Hematopoietic multipotent progenitor cell treated with erythropoietin and hydrocortisone succinate and interleukin-3 and kit ligand, for 17 days (in vitro differentiated cells): Measurements from ENCODE around the gene FYB1.
A peak's percentile ranks its signal among the peaks of the same experiment; 100 is the strongest.

Source experiments
- DNase-seq: peaks from one replicate; pipeline ENCODE4 v3.0.0-alpha.2; 2015; ENCODE audit warnings: low spot score

Gene FYB1

DNA sequence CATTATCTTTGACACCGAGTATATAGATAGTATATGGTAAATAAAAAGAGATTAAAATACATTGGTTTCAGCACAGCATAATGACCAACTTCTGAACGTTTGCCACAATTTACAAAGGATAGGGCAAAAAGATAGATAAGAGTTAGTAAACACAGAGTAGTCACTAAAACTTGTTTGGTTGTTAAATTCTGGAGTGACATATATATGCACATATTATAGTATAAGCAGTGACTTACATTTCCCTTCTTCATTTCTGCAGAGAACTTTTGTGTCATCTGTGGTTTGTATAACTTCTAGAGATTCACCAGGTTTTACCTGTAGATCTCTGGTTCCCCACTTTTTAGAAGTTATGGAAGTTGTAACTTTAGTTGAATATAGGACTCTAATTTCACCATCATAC lies 100.7 kb downstream of the FYB1 start:
- DNase-seq, result peak; percentile 12

DNA sequence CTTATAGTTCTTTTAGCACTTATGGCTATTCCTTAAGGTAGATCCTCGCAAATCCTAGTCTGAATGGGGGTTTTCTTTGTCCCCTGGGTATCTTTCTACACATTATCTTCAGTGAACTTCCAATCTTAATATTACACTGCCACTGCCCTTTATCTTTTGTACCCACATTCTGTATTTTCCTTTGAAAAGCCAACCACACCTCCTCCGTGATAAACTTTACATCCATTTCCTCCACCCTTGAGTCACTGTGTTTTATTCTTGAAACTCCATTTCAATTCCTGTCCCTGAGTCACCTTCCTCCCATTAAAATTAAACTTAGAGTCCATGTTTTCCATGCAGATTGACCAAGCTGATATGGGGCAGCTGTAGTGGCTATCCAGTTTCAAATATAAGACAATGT lies 102.0 kb downstream of the FYB1 start:
- peak; percentile 23 for DNase-seq

DNA sequence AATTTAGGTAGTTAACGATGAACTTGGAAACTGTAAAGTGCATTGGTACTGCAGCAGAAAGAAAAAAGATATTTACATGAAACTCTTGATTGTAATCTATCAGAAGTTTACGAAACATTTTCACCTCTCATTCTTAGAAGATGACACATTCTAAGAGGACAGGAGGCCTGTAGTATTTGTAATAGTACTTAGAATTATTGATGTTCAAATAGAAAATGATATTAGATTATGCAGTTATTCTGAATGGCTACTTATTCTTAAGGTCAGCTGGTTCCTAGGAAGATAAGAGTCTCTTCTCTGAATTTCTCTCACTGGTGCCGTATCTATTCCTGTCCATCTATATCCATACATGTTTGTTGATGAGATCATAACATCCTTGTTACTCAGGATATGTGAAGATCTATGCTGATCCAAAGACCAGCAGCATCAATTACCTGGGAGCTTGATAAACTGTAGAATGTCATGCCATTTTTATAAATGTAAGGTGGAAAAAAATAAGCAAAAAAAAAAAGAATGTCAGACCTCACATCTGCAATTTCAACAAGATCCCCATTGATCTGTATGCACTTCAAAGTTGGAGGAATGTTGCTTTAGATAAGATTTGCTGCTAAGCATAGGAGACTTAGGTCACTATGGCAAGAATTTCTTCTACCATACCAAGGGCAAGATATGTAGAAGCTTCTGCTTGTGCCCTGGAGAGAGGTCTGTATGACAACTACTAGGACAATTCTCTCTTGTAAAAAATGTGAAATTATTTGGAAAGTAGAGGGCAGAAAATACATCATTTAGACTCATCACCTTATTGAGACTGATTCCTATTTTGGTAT lies 102.8 kb downstream of the FYB1 start:
- peak; percentile 9 for DNase-seq

DNA sequence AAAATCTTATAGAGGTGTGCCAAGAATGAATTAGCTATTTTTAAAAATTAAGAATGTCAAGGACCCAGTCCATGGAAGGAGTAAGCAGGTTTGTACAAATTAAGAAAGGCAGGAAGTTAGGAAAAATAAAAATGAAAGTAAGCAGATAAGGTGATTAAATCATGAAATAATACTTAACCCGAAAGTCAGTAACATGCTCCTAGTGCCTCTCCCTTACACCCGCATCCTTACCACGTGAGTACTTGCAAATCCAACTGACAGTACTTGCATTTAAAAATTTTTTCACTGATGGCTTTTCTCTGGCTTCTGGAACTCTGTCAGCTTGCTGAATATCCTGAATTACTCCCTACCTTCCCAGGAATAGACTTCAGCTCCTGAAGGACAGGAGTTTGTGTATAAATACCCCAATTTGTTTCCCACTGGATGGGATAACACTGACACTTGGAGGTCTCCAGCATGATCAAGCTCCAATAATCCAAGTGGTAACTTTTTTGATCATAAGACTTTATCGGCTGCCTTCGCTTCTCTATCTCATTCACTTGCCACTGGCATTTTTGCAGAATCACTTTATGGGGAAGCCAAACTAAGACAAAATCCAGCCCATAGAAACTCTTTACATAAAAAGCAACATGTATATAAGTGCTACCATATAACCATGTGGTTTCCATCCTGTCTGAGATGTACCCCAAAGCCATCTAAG lies 103.6 kb downstream of the FYB1 start:
- DNase-seq, result no peak

DNA sequence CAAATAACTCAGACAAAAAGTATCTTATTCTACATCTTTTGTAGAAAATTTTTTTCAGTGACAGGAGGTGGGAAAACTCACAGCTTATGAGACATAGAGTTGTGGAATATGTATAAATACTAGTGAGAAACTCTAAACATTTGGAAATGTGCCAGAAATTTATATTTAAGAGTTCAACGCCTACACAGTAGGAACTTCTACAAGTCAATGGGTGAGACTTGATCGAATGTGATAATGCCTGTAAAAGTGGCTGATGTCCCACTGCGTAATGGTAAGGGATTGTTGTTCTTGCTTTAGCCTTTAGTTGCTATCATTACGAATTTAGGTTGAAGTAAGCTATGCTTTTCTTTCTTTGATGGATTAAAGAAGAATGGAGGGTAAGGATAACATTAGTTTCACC lies 105.2 kb downstream of the FYB1 start:
- DNase-seq, result no peak

DNA sequence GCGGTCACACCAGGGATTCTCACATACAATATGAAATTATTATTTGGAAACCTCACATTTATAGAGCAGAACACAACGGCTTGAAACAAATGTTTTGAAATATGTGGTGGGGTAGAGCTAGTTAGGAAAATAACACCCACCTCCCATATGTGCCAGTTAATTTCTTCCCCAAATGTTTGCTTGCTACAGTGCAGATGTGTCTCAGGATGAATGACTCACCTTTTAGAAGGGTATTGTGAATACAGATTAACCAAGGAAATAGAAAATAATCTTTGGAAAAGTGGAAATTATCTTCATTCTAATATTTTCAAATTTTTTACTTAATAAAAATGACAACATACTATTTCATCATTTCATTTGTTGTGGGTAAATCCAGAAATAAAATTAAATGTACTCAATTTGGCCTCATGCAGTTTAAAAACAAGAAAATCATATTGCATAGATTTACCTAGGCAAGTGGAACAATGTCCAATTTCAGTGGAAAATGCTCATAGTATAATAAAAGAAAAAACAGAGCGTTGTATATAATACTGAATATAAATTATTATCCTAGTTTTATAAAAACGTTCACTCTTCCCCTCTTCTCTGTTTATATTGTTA lies 105.9 kb downstream of the FYB1 start:
- no peak for DNase-seq

DNA sequence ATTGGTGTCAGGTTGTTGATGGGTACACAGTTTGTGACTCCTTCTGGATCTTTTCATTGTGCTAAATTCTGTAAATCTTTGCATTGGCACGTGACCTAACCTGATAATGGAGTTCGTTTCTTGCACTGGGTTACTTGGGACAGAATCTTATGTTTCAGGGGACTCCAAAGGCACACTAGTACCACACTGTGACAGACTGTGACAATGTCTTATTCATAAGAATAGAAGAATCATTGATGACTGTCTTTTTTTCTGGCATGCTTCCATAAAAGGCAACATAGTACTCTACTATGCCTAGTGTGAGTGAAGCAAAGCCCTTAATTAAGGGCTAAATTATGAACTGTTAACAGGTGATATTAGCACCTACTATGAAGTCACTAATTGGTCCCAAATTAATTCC lies 109.8 kb downstream of the FYB1 start:
- no peak for DNase-seq

DNA sequence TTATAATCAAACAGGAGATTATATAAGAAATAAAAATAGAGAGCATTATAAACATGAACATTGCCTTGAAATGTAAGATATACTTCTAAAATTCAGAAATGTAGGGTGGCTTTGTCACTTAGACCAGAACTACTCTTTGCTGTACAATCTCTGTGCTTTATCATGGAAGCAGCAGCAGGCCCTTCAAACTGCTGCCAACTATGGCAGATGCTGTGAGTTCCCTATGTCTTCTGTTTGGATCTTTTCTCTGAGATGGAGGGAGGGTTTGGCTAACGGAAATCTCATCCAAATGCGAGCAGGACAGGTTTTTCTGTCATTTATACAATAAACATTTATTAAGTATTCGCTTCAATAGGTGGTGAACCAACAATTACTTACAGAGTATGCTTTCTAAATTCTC lies 110.4 kb downstream of the FYB1 start:
- DNase-seq, result no peak

DNA sequence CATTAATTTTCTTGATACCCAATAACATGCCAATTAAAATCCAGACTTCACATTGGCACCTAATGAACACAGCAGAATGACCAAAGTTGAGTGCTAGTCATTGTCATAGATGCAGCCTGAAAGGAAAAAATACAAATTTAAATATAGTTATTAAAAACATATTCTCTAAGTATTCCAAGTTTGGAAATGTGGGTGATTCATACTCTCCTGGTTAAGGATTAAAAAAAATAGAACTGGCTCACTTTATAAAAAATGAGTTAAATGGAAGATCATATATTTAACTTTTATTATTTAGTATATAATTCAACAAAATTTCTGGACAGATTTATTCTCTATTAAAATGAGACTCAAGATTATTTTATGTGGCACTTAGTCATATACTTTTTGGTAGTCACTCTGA lies 112.0 kb downstream of the FYB1 start:
- DNase-seq, result no peak

DNA sequence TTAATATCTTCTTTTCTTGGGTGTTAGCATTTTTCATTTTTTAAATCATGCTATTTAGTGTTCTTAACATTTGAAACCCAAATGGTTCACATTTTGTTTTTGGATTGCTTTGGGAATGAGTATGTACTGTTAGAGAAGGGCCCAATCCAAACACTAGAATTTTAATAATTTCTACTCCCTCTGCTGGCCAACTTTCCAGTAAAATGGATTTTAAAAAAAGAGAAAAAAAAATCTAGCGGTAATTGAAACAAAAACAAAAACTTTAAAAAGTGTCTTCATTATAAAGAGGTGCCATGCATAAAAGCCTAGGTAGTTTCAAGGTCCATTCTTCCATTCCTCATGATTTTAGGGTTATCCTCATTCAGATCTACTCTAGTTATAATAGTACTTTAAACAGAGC lies 113.0 kb downstream of the FYB1 start:
- no peak for DNase-seq

DNA sequence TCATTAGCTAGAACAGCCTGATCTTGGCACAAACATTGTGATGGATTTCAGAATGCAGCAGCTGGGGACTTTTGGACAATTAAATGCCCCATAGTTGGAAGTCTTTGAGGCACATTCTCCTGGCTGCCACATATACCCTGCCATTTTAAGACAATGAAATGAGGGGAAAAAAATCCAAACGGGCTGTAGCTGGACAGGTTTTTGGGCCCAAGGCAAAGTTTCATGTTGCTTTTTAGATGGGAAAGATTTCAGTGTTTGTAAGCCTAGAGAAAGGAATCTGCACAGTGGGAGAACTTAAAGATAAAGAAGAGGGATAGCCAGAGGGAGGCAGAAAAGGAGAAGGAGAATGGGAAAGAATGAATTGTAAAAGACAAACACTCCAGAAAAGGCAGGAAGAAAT lies 115.1 kb downstream of the FYB1 start:
- no peak for DNase-seq

DNA sequence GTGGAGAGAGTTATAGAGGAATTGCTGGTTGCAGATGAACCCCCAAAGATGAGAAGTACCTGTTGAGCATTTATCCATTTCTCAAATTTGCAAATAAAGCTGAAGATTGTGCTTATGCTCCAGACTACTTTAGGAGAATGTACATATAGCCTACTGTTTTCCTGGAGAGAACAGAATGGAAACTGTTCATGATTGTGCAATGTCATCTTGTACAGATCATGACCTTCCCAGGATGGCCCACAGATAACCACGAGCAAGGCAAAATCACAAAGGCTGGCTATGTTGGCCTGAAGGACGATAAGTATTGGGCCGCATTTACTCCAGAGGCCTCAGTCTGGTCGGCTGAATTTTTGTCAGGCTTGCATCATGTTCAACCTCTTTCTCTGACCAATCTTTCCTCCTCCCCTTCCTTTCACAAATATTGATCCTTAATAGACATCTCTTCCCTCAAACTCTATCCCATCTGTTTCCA lies 116.6 kb downstream of the FYB1 start:
- DNase-seq, result no peak

DNA sequence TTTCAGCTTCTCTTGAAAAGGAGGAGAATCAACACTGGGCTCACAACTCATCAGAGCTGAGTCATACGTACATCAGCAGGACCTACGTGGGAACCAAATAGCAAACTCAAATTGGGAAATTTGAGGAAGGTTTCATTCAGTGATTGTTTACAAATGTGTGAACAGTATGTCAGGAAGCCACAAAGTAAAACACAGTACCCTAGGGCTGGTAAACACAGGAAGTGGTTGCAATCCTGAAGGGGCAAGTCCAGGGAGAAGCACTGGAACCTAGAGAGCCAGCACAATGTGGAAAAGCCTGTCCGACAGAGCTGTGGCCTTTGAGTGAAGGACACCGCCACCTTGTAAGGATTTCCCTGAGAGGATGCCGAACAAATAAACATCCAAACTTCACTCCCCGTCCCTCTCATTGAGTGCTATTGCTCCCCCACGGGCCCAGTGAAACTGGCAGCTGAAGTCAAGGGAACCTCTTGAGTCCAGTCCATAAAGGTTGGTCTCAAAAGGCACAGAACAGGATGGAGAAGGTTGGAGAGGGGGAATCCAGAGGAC lies 118.4 kb downstream of the FYB1 start:
- DNase-seq, result no peak

DNA sequence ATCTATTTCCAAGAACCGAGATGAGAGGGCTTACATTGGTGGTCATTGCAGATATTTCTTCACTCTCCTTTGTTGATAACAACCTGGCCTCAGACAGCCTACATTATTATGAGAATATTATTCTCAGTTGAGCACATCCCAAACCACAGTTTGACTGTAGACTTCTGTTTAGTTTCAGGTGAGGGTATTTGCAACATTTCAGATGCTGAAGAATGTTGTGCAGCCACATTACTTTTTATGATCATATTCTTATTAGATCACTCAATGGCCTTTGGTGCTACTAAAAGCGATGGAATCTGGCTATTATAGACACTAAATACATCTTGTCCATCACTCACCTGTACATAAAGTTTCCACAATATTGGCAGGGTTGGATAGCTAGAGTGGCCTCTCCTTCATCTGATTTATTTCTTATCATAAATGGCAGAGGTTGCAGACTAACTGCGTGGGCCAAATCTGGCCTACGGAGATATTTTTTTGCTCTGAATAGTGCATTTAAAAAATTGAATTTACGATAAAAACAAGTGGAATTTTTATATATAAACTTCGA lies 119.0 kb downstream of the FYB1 start:
- no peak for DNase-seq

DNA sequence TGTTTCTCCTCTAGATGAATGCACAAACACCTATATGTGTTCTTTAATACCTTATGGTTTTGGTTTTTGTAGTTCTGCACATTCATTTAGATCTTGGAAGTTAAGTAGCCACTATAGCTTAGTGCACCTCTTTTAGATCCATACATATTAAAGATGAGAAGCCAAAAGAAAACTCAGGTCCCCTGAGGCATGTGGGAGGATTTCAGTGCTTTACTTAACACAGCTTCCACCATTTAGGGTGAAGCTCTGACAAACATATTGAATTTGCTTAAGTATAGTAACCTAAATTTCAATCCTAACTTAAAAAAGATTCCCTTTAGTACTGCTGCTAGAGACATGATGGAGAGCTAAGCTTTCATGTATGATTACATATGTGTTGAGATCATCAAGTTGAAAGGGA lies 119.5 kb downstream of the FYB1 start:
- DNase-seq, result no peak

DNA sequence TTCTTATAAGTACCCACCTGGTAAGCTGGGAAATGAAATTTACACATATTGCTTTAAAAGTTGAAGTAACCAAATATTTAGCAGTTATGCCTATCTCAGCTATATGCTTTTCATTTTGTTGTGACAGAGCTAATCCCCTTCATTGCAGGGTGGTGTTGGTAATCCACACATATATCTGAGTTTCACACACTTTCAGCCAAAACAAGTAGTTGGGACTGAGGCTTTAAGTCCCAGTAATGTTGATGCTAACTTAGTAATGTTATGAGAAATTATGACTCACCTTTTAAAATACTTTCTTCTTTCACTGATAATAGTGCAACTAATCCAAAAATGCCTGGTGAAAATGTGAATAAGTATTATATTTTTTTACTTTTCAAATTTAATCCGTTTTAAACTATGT lies 126.0 kb downstream of the FYB1 start:
- DNase-seq, result no peak

DNA sequence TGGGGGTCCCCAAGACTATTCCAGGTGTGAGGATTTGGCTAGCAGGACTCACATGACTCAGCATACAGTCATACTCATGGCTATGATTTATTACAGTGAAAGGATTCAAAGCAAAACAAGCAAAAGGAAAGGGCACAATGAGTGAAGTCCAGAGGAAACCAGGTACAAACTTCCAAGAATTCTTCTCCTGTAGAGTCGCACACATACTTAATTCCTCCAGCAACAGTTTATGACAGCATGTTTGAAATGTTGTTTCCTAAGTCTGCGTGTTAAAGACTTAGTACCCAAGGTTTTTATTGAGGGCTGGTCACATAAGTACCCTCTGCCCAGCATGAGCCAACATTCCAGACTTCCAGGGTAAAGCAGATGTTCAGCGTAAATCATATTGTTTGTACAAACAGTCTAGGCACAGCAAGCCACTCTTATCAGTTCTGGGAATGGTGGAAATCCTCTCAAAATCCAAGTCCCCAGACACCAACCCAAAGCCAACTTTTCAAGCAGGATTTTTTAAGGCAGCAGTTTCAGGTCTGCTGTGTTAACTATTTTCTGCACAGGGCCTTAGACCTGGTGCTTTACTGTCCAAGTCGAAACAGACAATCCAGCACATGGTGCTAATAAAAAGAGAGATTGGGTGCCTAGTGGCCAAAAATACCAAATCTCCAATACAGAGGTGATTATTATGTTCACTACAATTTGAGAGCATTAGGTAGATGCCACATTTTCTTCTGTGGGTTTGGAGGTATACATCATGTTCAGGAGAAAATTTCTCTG lies 126.6 kb downstream of the FYB1 start:
- DNase-seq, result no peak

DNA sequence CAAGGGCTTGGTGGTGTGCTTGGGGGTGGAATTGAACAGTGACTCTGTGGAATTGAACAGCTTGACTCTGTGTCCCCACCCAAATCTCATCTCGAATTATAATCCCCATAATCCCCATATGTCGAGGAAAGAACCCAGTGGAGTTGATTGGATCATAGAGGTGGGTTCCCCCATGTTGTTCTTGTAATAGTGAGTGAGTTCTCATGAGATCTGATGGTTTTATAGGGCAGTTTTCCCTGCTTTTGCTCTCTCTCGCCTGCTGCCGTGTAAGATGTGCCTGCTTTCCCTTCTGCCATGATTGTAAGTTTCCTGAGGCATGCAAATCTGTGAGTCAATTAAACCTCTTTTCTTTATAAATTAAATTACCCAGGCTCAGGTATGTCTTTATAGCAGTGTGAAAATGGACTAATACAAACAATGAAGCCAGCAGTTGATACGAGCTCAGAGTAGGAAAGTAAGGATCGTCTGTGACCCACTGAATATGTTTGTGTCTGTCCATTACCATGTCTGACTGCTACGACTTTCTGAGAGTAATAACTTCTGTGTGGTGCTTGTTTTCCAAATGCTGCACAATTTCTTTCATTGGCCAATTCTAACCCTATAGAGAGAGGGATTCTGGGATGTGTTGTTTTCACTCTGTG lies 127.3 kb downstream of the FYB1 start:
- no peak for DNase-seq

DNA sequence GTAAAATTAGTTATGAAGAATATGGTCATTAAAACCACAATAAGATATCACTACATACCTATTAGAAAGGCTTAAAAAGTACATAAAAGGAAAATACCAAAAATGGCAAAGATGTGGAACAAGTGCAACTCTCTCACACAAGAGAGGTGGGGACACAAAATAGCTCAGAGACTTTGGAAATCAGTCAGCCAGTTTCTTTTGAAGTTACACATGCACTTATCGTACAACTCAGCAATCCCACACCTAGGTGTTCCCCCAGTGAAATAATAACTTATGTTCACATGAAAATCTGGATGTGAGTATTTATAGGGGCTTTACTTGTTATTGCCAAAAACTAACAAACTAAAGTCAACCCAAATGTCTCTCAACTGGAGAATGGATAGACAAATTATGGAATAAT lies 135.4 kb downstream of the FYB1 start:
- DNase-seq, result no peak

DNA sequence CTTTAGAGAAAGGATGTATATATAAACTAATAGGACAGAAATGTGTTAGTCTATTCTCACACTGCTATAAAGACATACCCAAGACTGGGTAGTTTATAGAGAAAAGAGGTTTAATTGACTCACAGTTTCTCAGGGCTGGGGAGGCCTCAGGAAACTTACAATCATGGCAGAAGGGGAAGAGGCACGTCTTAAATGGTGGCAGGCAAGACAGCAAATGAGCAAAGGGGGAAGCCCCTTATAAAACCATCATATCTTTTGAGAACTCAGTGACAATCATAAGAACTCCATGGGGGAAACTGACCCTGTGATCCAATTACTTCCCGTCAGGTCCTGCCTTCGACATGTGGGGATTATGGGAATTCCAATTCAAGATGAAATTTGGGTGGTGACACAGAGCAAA lies 136.4 kb downstream of the FYB1 start:
- no peak for DNase-seq

DNA sequence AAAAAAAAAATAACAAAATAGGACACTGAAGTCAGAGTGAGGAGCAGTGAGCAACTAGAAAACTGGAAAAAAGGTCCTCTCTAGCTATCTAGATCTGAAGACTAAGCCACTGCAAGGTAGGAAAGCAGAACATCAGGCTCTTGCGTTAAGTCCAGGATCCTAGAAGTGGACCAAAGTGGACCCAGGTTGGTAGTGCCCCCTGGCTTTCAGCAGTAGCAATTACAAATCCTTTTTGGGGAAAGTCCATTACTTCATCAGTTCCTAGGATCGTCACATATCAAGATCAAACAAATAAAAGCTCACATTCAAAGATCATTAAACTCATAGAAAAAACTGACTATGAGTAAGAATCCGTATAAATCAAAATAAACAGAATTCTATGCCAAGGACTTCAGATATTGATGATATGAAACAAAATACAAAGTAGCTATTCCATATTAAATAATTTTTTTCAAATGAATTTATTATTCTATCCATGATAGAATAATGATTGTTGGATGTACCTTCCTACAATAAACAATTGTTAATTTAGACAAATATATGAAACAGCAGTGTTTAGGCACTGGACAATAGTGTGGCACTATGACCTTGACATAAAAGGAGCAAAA lies 138.7 kb downstream of the FYB1 start:
- peak; percentile 85 for DNase-seq
